GM12878 (cell line): ENCODE results near the gene KRTAP10-8. TPM values are rescaled to one million over a fixed set of nuclear protein-coding genes. Genes with fewer than 3 reads are reported as not detected.
A peak's percentile ranks its signal among the peaks of the same experiment; 100 is the strongest.

Source experiments
- ATAC-seq: fragments of 200-7000 bp; cut with Tn5 transposase; 3 replicates; pipeline ENCODE4 v1.9.1; 2020; ENCODE audit warnings: mild to moderate bottlenecking, moderate library complexity
- BruUV-seq: library from RNA; stranded (reverse); fragments of 400-500 nt; replicated peaks from 2 replicates; lab custom pipeline; 2021; lab: Mats Ljungman, UMichigan
- CTCF ChIA-PET: fragments of 300-600 bp; sonication (Branson Sonifier 250); formaldehyde crosslinking; extraction: SDS; loops from one replicate; lab custom pipeline; 2021; ENCODE audit warnings: inconsistent platforms; lab: Yijun Ruan, JAX
- POLR2A ChIA-PET: fragments of 350-600 bp; formaldehyde crosslinking; extraction: SDS; loops from one replicate; lab custom pipeline; 2021; ENCODE audit warnings: inconsistent platforms; lab: Charles Lee
- RAD21 ChIA-PET: fragments of 300-600 bp; sonication (Branson Sonifier 250); formaldehyde crosslinking; loops from one replicate; lab custom pipeline; 2023; ENCODE audit warnings: antibody characterized with exemption; ENCODE audit not compliant: unreplicated experiment; lab: Charles Lee
- SMC1A ChIA-PET: fragments of 300-600 bp; sonication (Branson Sonifier 250); formaldehyde crosslinking; loops from one replicate; lab custom pipeline; 2023; ENCODE audit not compliant: unreplicated experiment, uncharacterized antibody; lab: Charles Lee
- DNase-seq: peaks from one replicate; pipeline ENCODE4 v3.0.0-alpha.2; 2011; ENCODE audit warnings: low read depth, low spot score
- FAIRE-seq: peaks from 3 replicates; lab custom pipeline; 2011; peaks lifted over from hg19 to GRCh38; lab: Jason Lieb, UNC
- H2AFZ ChIP-seq: 2 replicates; pipeline ENCODE4 v1.6.0; 2011; ENCODE audit warnings: low read depth, low read length, control low read depth; ENCODE audit not compliant: control insufficient read depth
- H3K27ac ChIP-seq: 2 replicates; pipeline ENCODE4 v1.5.1; 2011; ENCODE audit warnings: control low read depth; ENCODE audit not compliant: control insufficient read depth, insufficient read depth
- H3K27me3 ChIP-seq, 2 experiments: replicated peaks in 1 of 2; 2 replicates each; pipeline versions ENCODE4 v1.6.0 to v1.6.1; 2011; ENCODE audit warnings: low read length in 1 of 2; ENCODE audit not compliant: control insufficient read depth in 2 of 2, insufficient read depth in 2 of 2
- H3K36me3 ChIP-seq, 2 experiments: 2 replicates each; pipeline ENCODE4 v1.5.1; 2011; ENCODE audit warnings: low read length in 1 of 2; ENCODE audit not compliant: control insufficient read depth in 2 of 2, insufficient read depth in 2 of 2
- H3K4me1 ChIP-seq: 2 replicates; pipeline ENCODE4 v1.6.1; 2011; ENCODE audit warnings: mild to moderate bottlenecking, low read length, moderate library complexity, mixed read lengths; ENCODE audit not compliant: control insufficient read depth, insufficient read depth
- H3K4me2 ChIP-seq: 2 replicates; pipeline ENCODE4 v1.6.0; 2011; ENCODE audit warnings: control low read depth; ENCODE audit not compliant: control insufficient read depth, insufficient read depth
- H3K4me3 ChIP-seq: fragments of 200-600 bp; sonication (generic); 2 replicates; pipeline ENCODE4 v1.5.1; 2016
- H3K79me2 ChIP-seq: 2 replicates; pipeline ENCODE4 v1.6.0; 2011; ENCODE audit warnings: low read length; ENCODE audit not compliant: control insufficient read depth, insufficient read depth
- H3K9ac ChIP-seq: 2 replicates; pipeline ENCODE4 v1.8.0; 2011; ENCODE audit warnings: low read length, control low read depth, mixed read lengths; ENCODE audit not compliant: control insufficient read depth, insufficient read depth
- H3K9me3 ChIP-seq: replicated peaks from 3 replicates; pipeline ENCODE4 v1.5.1; 2011; ENCODE audit warnings: mild to moderate bottlenecking, low read length; ENCODE audit not compliant: control insufficient read depth, insufficient read depth
- H4K20me1 ChIP-seq: 2 replicates; pipeline ENCODE4 v1.6.0; 2011; ENCODE audit not compliant: control insufficient read depth, insufficient read depth
- ATF7 ChIP-seq: fragments of 450-650 bp; IDR thresholded peaks from 2 replicates; pipeline ENCODE4 v1.6.1; 2016; ENCODE audit warnings: low read depth, mild to moderate bottlenecking
- CBX3 ChIP-seq: fragments of 200-600 bp; sonication (generic); IDR thresholded peaks from 2 replicates; pipeline ENCODE4 v1.6.1; 2016; ENCODE audit warnings: low read depth, borderline replicate concordance
- JUNB ChIP-seq: IDR thresholded peaks from 2 replicates; pipeline ENCODE4 v1.6.1; 2016; ENCODE audit warnings: antibody characterized with exemption, mild to moderate bottlenecking
- MEF2A ChIP-seq: IDR thresholded peaks from 2 replicates; pipeline ENCODE4 v1.6.1; 2011; ENCODE audit warnings: low read depth, mild to moderate bottlenecking, low read length, moderate library complexity; ENCODE audit not compliant: insufficient read depth
- MTA2 ChIP-seq: fragments of 450-650 bp; IDR thresholded peaks from 2 replicates; pipeline ENCODE4 v1.6.1; 2016; ENCODE audit warnings: low read depth, mild to moderate bottlenecking, moderate library complexity
- MYB ChIP-seq: fragments of 150-350 bp; IDR thresholded peaks from 2 replicates; pipeline ENCODE4 v1.6.1; 2014; ENCODE audit warnings: mild to moderate bottlenecking, low read depth, low read length, borderline replicate concordance
- NBN ChIP-seq: fragments of 450-650 bp; IDR thresholded peaks from 2 replicates; pipeline ENCODE4 v1.6.1; 2016
- NFIC ChIP-seq: IDR thresholded peaks from 2 replicates; pipeline ENCODE4 v1.6.1; 2012; ENCODE audit warnings: low read depth, mild to moderate bottlenecking, inconsistent platforms, low read length, moderate library complexity
- NKRF ChIP-seq: fragments of 450-650 bp; conservative IDR thresholded peaks from 2 replicates; pipeline ENCODE4 v1.6.1; 2017; ENCODE audit warnings: mild to moderate bottlenecking, moderate library complexity
- PAX8 ChIP-seq: fragments of 450-650 bp; IDR thresholded peaks from 2 replicates; pipeline ENCODE4 v1.6.1; 2017; ENCODE audit warnings: mild to moderate bottlenecking, moderate library complexity
- RB1 ChIP-seq: fragments of 450-650 bp; formaldehyde crosslinking; IDR thresholded peaks from 2 replicates; pipeline ENCODE4 v1.6.1; 2017; ENCODE audit warnings: mild to moderate bottlenecking, borderline replicate concordance
- SREBF2 ChIP-seq: IDR thresholded peaks from 2 replicates; pipeline ENCODE4 v1.6.1; 2012; ENCODE audit warnings: mild to moderate bottlenecking, low read length
- TAF1 ChIP-seq: IDR thresholded peaks from 2 replicates; pipeline ENCODE4 v1.6.1; 2011; ENCODE audit warnings: mild to moderate bottlenecking, low read depth, low read length, borderline replicate concordance
- WGBS: methylation state at CpG from one replicate; pipeline ENCODE4 v1.1.6; 2016; ENCODE audit warnings: low lambda C conversion rate; ENCODE audit not compliant: insufficient replicate concordance, insufficient coverage; ENCODE audit errors: missing lambda C conversion rate; 5-methylcytosine and 5-hydroxymethylcytosine counted together
- in situ Hi-C: fragments of 300-500 bp; cut with MboI; formaldehyde crosslinking; loops from 9 replicates; pipeline ENCODE4 v1.14.3; 2018; ENCODE audit warnings: mixed read lengths
- intact Hi-C: fragments of 100-400 bp; cut with micrococcal nuclease; formaldehyde crosslinking; loops from one replicate; pipeline ENCODE4 v1.14.2; 2022; ENCODE audit not compliant: unreplicated experiment
- polyA plus RNA-seq, 11 experiments: library from polyadenylated mRNA; depleted of rRNA in 4 of 11; unstranded in 6 of 11; stranded (reverse) in 5 of 11; fragments of >200 nt; fragmentation: Nextera tagmentation in 4 of 11; fragmentation: Illumina TruSeq in 1 of 11; extraction: Ambion mirVana in 4 of 11; extraction: Trizol in 1 of 11; gene quantifications; 1 replicate in 1 of 11; 2 replicates in 10 of 11; pipeline versions ENCODE4 v1.2.1 to v1.2.3, GENCODE V29; 2011 to 2016; ENCODE audit warnings: inconsistent platforms in 2 of 11, missing spikeins in 2 of 11, low read depth in 1 of 11
- total RNA-seq, 4 experiments: library from RNA; depleted of rRNA in 3 of 4; stranded (reverse); fragments of >200 nt in 3 of 4; fragmentation: Illumina TruSeq in 1 of 4; extraction: Trizol in 1 of 4; gene quantifications; 2 replicates each; pipeline versions ENCODE4 v1.2.1 to v1.2.3, GENCODE V29; 2013 to 2021
- TF ChIP-seq, protein P1 (sequence below): fragments of 450-650 bp; IDR thresholded peaks from 2 replicates; pipeline ENCODE4 v1.6.1; 2016; ENCODE audit warnings: mild to moderate bottlenecking
- TF ChIP-seq, protein P2 (sequence below): fragments of 150-350 bp; IDR thresholded peaks from 2 replicates; pipeline ENCODE4 v1.6.1; 2016; ENCODE audit warnings: low read depth, low read length

KRTAP10-8 gene
- total and polyA plus RNA-seq, 10 of the 15 experiments (the other 5 are each of a cell fraction or from before 2014, with no cell fraction given), result not detected

DNA sequence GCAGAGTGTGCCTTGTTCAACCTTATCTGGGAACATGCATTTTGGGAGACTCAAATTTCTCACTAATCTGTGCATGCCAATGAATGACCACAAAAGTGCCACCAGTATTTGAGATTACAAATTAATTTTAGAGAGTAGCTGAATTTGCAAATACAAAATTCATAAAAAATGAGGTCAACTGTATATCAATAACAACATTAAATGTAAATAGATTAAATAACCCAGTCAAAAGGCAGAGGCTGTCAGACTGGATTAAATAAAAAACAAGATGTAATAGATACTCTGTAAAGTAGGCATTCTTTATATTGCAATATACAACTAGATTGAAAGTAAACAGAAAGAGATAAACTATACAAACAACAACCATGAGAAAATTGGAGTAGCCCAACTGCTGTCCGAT lies 47.8 kb upstream of the KRTAP10-8 start (continued):
- TF ChIP-seq NKRF, result no peak
- TF ChIP-seq SREBF2, result no peak

GRCh38 chr21:44564886-44565598 lies 46.8 kb upstream of the KRTAP10-8 start:
- WGBS, result 4% methylated on average over 1 of the region's 1 CpG
- Histone ChIP-seq H3K79me2 (no peaks in the 10 kb centered on the region), H4K20me1 (no peaks in the 10 kb centered on the region), H3K4me1 (no peaks in the 10 kb centered on the region), H3K9me3 (no peaks in the 10 kb centered on the region; the same call in 1 of the 3 replicates), H3K4me3 (no peak overlapping the region), H3K27ac (no peak overlapping the region), H2AFZ (peak overlapping the region; percentile 30), H3K36me3 (no peaks in the 10 kb centered on the region), H3K27me3 (no peaks in the 10 kb centered on the region), H3K9ac (no peak overlapping the region), H3K4me2 (peak overlapping the region; percentile 35; the same call in 1 of the 2 replicates)
- POLR2A ChIA-PET, result no interaction called here
- ATAC-seq, result peak; percentile 89
- in situ Hi-C loops (no loop called here), intact Hi-C loops (no loop called here)
- no peak for DNase-seq
- no TSS peak for BruUV-seq
- peak; percentile 72 for FAIRE-seq
- RAD21 ChIA-PET, result no interaction called here
- SMC1A ChIA-PET, result no interaction called here
- CTCF ChIA-PET, result no interaction called here
- TF ChIP-seq MEF2A, result no peak
- peak; percentile 91 for TF ChIP-seq JUNB
- TF ChIP-seq, protein P1, sequence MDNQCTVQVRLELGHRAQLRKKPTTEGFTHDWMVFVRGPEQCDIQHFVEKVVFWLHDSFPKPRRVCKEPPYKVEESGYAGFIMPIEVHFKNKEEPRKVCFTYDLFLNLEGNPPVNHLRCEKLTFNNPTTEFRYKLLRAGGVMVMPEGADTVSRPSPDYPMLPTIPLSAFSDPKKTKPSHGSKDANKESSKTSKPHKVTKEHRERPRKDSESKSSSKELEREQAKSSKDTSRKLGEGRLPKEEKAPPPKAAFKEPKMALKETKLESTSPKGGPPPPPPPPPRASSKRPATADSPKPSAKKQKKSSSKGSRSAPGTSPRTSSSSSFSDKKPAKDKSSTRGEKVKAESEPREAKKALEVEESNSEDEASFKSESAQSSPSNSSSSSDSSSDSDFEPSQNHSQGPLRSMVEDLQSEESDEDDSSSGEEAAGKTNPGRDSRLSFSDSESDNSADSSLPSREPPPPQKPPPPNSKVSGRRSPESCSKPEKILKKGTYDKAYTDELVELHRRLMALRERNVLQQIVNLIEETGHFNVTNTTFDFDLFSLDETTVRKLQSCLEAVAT, result no peak
- TF ChIP-seq TAF1, result no peak
- TF ChIP-seq RB1, result no peak
- no peak for TF ChIP-seq PAX8
- peak; percentile 65; the same call in 1 of the 2 replicates for TF ChIP-seq NFIC
- no peak for TF ChIP-seq MYB
- no peak for TF ChIP-seq CBX3
- peak; percentile 36; the same call in 1 of the 2 replicates for TF ChIP-seq NBN
- TF ChIP-seq MTA2, result peak; percentile 37; the same call in 1 of the 2 replicates
- TF ChIP-seq, protein P2, sequence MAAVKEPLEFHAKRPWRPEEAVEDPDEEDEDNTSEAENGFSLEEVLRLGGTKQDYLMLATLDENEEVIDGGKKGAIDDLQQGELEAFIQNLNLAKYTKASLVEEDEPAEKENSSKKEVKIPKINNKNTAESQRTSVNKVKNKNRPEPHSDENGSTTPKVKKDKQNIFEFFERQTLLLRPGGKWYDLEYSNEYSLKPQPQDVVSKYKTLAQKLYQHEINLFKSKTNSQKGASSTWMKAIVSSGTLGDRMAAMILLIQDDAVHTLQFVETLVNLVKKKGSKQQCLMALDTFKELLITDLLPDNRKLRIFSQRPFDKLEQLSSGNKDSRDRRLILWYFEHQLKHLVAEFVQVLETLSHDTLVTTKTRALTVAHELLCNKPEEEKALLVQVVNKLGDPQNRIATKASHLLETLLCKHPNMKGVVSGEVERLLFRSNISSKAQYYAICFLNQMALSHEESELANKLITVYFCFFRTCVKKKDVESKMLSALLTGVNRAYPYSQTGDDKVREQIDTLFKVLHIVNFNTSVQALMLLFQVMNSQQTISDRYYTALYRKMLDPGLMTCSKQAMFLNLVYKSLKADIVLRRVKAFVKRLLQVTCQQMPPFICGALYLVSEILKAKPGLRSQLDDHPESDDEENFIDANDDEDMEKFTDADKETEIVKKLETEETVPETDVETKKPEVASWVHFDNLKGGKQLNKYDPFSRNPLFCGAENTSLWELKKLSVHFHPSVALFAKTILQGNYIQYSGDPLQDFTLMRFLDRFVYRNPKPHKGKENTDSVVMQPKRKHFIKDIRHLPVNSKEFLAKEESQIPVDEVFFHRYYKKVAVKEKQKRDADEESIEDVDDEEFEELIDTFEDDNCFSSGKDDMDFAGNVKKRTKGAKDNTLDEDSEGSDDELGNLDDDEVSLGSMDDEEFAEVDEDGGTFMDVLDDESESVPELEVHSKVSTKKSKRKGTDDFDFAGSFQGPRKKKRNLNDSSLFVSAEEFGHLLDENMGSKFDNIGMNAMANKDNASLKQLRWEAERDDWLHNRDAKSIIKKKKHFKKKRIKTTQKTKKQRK, result no peak
- peak; percentile 51 for TF ChIP-seq ATF7
